Peyer's patch (tissue), 4 donors: ENCODE data around the gene HSPB2.

Source experiments
- CTCF ChIP-seq, 6 experiments: fragments of 450-650 bp in 4 of 6; fragments of 200-600 bp in 2 of 6; sonication (generic) in 1 of 6; IDR thresholded peaks; one replicate each; pipeline ENCODE4 v1.5.1; 2017 to 2019; ENCODE audit warnings: antibody characterized with exemption in 6 of 6, mild to moderate bottlenecking in 3 of 6, moderate library complexity in 1 of 6
- POLR2A ChIP-seq, 2 donors: fragments of 450-650 bp; IDR thresholded peaks; one replicate each; pipeline ENCODE4 v1.5.1; 2017; ENCODE audit warnings: antibody characterized with exemption in 2 of 2, mild to moderate bottlenecking in 2 of 2, moderate library complexity in 2 of 2

GRCh38 chr11:111941963-111942362, 29.4 kb downstream of the HSPB2 start:
- TF ChIP-seq CTCF (IDR thresholded peaks at IDR 0.05) (no peak), POLR2A (IDR thresholded peaks at IDR 0.05) (no peak)
